BJ (cell line): ENCODE data around the gene STK33. TPM values are rescaled to one million over a fixed set of nuclear protein-coding genes. Genes with fewer than 3 reads are reported as not detected.

Experiments used
- CTCF ChIA-PET: fragments of 350-600 bp; formaldehyde crosslinking; extraction: SDS; loops from one replicate; lab custom pipeline; 2021; ENCODE audit warnings: antibody characterized with exemption, inconsistent platforms; lab: Yijun Ruan, JAX
- POLR2A ChIA-PET: fragments of 300-600 bp; sonication (Branson Sonifier 250); formaldehyde crosslinking; extraction: SDS; loops from one replicate; lab custom pipeline; 2021; ENCODE audit warnings: antibody characterized with exemption; lab: Charles Lee
- DNase-seq: peaks from one replicate; pipeline ENCODE4 v3.0.0-alpha.2; 2011; ENCODE audit warnings: low read depth
- H3K27me3 ChIP-seq: 2 replicates; pipeline ENCODE4 v1.6.0; 2011; ENCODE audit warnings: low read length; ENCODE audit not compliant: control insufficient read depth, insufficient read depth
- H3K36me3 ChIP-seq: 2 replicates; pipeline ENCODE4 v1.5.1; 2011; ENCODE audit warnings: low read length; ENCODE audit not compliant: control insufficient read depth, insufficient read depth
- H3K4me3 ChIP-seq: 2 replicates; pipeline ENCODE4 v1.5.1; 2011; ENCODE audit warnings: low read depth, mild to moderate bottlenecking, control low read depth, low read length
- CTCF ChIP-seq: IDR thresholded peaks from 2 replicates; pipeline ENCODE4 v1.5.1; 2011; ENCODE audit warnings: low read depth, mild to moderate bottlenecking, control low read depth, inconsistent platforms, low read length, moderate library complexity; ENCODE audit not compliant: insufficient read depth
- polyA plus RNA-seq: library from polyadenylated mRNA; depleted of rRNA; stranded (reverse); fragments of >200 nt; gene quantifications from 2 replicates; pipeline ENCODE4 v1.2.3, GENCODE V29; 2011

The STK33 gene
- polyA plus RNA-seq, 1 experiment, result 3.0 TPM

- no peak for TF ChIP-seq CTCF
- H3K36me3 ChIP-seq, result no peaks in the 10 kb centered on the region
- POLR2A ChIA-PET, result no interaction called here
- no peak for DNase-seq
- CTCF ChIA-PET, result no interaction called here
- no peaks in the 10 kb centered on the region for H3K27me3 ChIP-seq
- H3K4me3 ChIP-seq, result no peak overlapping the region
Observed at GRCh38 chr11:8390851-8391612, 203.0 kb downstream of the STK33 start.

- Histone ChIP-seq H3K27me3 (no peaks in the 10 kb centered on the region), H3K4me3 (no peak overlapping the region), H3K36me3 (no peaks in the 10 kb centered on the region)
- CTCF ChIA-PET, result no interaction called here
- POLR2A ChIA-PET, result no interaction called here
- no peak for DNase-seq
- no peak for TF ChIP-seq CTCF
Observed at GRCh38 chr11:8389029-8389996, 204.7 kb downstream of the STK33 start.

- CTCF ChIA-PET, result interaction anchor here (0.6 kb wide), 1 partner anchor 73 kb away, joined by 3 read pairs; no protein-coding TSS in a partner anchor
Observed at GRCh38 chr11:8387693-8388092, 206.3 kb downstream of the STK33 start.

GRCh38 chr11:8387141-8387540 lies 206.9 kb downstream of the STK33 start:
- H3K4me3 ChIP-seq, result no peak overlapping the region
- CTCF ChIA-PET, result no interaction called here
- no peak for TF ChIP-seq CTCF
- no peak for DNase-seq
- POLR2A ChIA-PET, result no interaction called here
- H3K27me3 ChIP-seq, result no peaks in the 10 kb centered on the region
- H3K36me3 ChIP-seq, result no peaks in the 10 kb centered on the region

More at GRCh38 chr11:8387693-8388092, 206.3 kb downstream of the STK33 start:
- POLR2A ChIA-PET, result no interaction called here
- H3K27me3 ChIP-seq, result no peaks in the 10 kb centered on the region
- H3K36me3 ChIP-seq, result no peaks in the 10 kb centered on the region
- H3K4me3 ChIP-seq, result no peak overlapping the region
- no peak for TF ChIP-seq CTCF
- DNase-seq, result no peak

- Histone ChIP-seq H3K36me3 (no peaks in the 10 kb centered on the region), H3K4me3 (no peak overlapping the region), H3K27me3 (no peaks in the 10 kb centered on the region)
- no peak for TF ChIP-seq CTCF
- CTCF ChIA-PET, result no interaction called here
- no peak for DNase-seq
- POLR2A ChIA-PET, result no interaction called here
Observed at GRCh38 chr11:8386134-8386864, 207.7 kb downstream of the STK33 start.
